Upper lobe of right lung (tissue), 1 donor: ENCODE data around the gene LHX4. TPM values are rescaled to one million over a fixed set of nuclear protein-coding genes. Genes with fewer than 3 reads are reported as not detected.

Experiments
- ATAC-seq: fragments of 200-7000 bp; cut with Tn5 transposase; one replicate; pipeline ENCODE4 v1.9.1; 2020; ENCODE audit warnings: mild to moderate bottlenecking, moderate library complexity
- DNase-seq: peaks from one replicate; pipeline ENCODE4 v3.0.0-alpha.2; 2020
- H3K27ac ChIP-seq: fragments of 200-600 bp; one replicate; pipeline ENCODE4 v1.8.0; 2022
- H3K27me3 ChIP-seq: fragments of 200-600 bp; one replicate; pipeline ENCODE4 v1.8.0; 2022; ENCODE audit warnings: mild to moderate bottlenecking
- H3K36me3 ChIP-seq: fragments of 200-600 bp; one replicate; pipeline ENCODE4 v1.8.0; 2022
- H3K4me1 ChIP-seq: fragments of 200-600 bp; one replicate; pipeline ENCODE4 v1.8.0; 2022
- H3K4me3 ChIP-seq: fragments of 200-600 bp; one replicate; pipeline ENCODE4 v1.8.0; 2022; ENCODE audit warnings: mild to moderate bottlenecking
- H3K9me3 ChIP-seq: fragments of 200-600 bp; one replicate; pipeline ENCODE4 v1.8.0; 2022
- CTCF ChIP-seq: fragments of 200-600 bp; IDR thresholded peaks from one replicate; pipeline ENCODE4 v1.8.0; 2022; ENCODE audit warnings: antibody characterized with exemption
- intact Hi-C: fragments of 100-400 bp; cut with DNase I; formaldehyde crosslinking; loops from one replicate; pipeline ENCODE4 v1.11.0; 2022
- total RNA-seq: library from RNA; stranded (reverse); fragmentation: NEBNext Ultra II Directional; extraction: Animal tissue kit (Norgen Biotek cat#: 25700); gene quantifications from one replicate; pipeline ENCODE4 v1.2.1, GENCODE V29; 2021
- donor health status: DM: no; HTN: yes; CAD: no; lungs with severe emphysema.

LHX4 gene
- total RNA-seq, 1 donor from 2014 or later = not detected

DNA sequence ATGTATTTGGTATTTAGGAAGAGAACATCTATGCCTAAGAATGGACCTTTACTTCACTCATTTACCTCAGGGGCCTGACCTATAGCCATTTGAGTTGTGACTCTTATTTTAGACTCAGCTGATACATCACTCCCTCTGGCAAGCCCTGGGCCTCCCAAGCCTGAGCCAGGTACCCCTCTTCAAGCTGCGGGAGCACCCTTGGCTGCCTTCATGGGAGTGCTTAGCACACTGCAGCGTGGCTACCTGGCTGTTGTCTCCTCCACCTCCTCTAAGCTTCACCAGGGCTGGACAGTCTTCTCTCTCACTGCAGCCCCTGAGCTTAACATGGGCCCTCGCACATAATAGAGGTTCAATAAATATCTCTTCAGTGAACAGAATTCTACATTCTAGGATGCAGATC is 23.5 kb upstream of the LHX4 start:
- no peaks in the 10 kb centered on the region for H3K9me3 ChIP-seq
- ATAC-seq (no peak), DNase-seq (no peak)
- no peak overlapping the region for H3K27ac ChIP-seq
- TF ChIP-seq CTCF = no peak
- intact Hi-C loops = no loop called here
- no peaks in the 10 kb centered on the region for H3K27me3 ChIP-seq
- H3K4me3 ChIP-seq = no peak overlapping the region
- H3K4me1 ChIP-seq = no peaks in the 10 kb centered on the region
- H3K36me3 ChIP-seq = no peaks in the 10 kb centered on the region

- Histone ChIP-seq H3K27me3 (no peaks in the 10 kb centered on the region), H3K27ac (no peak overlapping the region), H3K4me1 (no peaks in the 10 kb centered on the region), H3K4me3 (no peak overlapping the region), H3K36me3 (no peaks in the 10 kb centered on the region), H3K9me3 (no peaks in the 10 kb centered on the region)
- TF ChIP-seq CTCF = no peak
- intact Hi-C loops = no loop called here
- DNase-seq (no peak), ATAC-seq (peak; percentile 53)
These were observed 21.8 kb upstream of the LHX4 start for GRCh38 chr1:180208264-180208663.

GRCh38 chr1:180210008-180210620 is 19.9 kb upstream of the LHX4 start:
- H3K4me1 ChIP-seq = no peaks in the 10 kb centered on the region
- intact Hi-C loops = no loop called here
- TF ChIP-seq CTCF = no peak
- H3K27ac ChIP-seq = no peak overlapping the region
- DNase-seq (no peak), ATAC-seq (no peak)
- no peak overlapping the region for H3K4me3 ChIP-seq
- no peaks in the 10 kb centered on the region for H3K9me3 ChIP-seq
- no peaks in the 10 kb centered on the region for H3K27me3 ChIP-seq
- H3K36me3 ChIP-seq = no peaks in the 10 kb centered on the region

DNA sequence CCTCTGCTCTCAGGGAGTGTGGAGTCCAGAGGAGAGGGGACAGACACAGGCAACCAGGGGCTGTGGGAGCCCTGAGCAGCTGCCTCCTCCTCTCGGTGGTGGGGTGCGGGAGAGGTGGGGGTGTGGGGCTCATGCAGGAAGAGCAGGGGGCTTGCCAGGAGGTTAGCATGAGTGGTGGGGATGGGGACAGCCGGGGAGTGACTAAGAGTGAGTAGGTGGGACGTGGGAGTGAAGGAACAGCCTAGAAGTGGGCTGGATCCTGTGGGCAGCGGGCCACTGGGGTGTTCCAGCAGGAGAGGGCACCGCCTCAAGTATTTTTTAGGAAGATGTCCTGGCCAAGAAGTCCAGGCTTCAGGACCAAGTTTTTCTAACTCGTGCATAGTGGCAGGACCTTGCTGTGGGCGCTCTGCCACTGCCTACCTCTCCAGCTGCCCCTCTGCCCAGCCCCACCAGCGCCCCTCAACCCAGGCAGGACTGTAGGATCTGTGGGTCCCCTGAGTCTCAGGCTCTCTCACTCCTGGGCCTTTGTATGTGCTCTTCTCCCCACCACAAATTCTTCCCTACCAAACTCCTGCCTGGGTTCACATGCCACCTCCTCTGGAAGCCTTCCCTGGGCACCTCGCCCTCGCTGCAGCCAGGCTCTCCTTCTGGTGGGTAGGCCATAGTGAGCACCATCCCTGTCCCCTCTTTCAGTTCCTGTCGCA is 18.8 kb upstream of the LHX4 start:
- intact Hi-C loops = no loop called here
- no peak overlapping the region for H3K27ac ChIP-seq
- H3K4me3 ChIP-seq = no peak overlapping the region
- no peaks in the 10 kb centered on the region for H3K36me3 ChIP-seq
- H3K27me3 ChIP-seq = no peaks in the 10 kb centered on the region
- ATAC-seq (no peak), DNase-seq (no peak)
- H3K9me3 ChIP-seq = no peaks in the 10 kb centered on the region
- no peak for TF ChIP-seq CTCF
- no peaks in the 10 kb centered on the region for H3K4me1 ChIP-seq

GRCh38 chr1:180211860-180212229 is 18.2 kb upstream of the LHX4 start:
- ATAC-seq = no peak
- no peak for DNase-seq
- intact Hi-C loops = no loop called here
- Histone ChIP-seq H3K9me3 (no peaks in the 10 kb centered on the region), H3K27me3 (no peaks in the 10 kb centered on the region), H3K4me3 (no peak overlapping the region), H3K27ac (no peak overlapping the region), H3K4me1 (no peaks in the 10 kb centered on the region), H3K36me3 (no peaks in the 10 kb centered on the region)
- TF ChIP-seq CTCF = no peak
